ENCODE results near the gene OR1D2.
"Not testable (repeated sequence)": the region's sequence is repeated elsewhere in the genome, so short reads cannot be mapped to it uniquely, and the experiment has no call there.

OR1D2 gene, protein sequence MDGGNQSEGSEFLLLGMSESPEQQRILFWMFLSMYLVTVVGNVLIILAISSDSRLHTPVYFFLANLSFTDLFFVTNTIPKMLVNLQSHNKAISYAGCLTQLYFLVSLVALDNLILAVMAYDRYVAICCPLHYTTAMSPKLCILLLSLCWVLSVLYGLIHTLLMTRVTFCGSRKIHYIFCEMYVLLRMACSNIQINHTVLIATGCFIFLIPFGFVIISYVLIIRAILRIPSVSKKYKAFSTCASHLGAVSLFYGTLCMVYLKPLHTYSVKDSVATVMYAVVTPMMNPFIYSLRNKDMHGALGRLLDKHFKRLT

GRCh38 chr17:3104322-3104721 is at the start of gene OR1D2:
OR1D2 (minus strand) TSS chr17:3104422; CDS start chr17:3092996, 11,426 bp downstream.
- no peak for DNase-seq

GRCh38 chr17:3137494-3137893 is 33.3 kb upstream of the OR1D2 start:
- DNase-seq = not testable (repeated sequence)

- no peak for DNase-seq
Measured at GRCh38 chr17:3127451-3127850, 23.2 kb upstream of the OR1D2 start, which contains the start of gene OR1G1. OR1G1 (minus strand) TSS chr17:3127551; CDS start chr17:3127551, 0 bp downstream.

DNA sequence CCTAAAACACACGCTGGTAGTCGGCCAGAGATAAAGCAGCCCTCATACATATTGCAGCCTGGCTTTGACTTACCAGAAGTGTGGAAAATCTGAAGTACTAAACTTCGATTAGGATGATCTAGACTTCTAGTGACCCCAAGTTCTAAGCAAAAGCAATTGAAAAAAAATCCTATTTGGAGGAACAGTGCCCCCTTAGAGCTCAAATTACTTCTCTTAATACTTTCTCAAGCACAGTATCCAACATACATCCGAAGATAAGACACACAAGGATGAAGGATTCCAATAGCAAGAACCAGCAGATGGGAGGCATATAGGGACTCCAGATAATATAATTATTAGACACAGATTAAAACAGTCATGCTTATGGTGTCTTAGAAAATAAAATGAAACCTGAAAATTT is 30.4 kb downstream of the OR1D2 start:
- not testable (repeated sequence) for DNase-seq

GRCh38 chr17:3065192-3065591 is 39.0 kb downstream of the OR1D2 start:
- not testable (repeated sequence) for DNase-seq

DNA sequence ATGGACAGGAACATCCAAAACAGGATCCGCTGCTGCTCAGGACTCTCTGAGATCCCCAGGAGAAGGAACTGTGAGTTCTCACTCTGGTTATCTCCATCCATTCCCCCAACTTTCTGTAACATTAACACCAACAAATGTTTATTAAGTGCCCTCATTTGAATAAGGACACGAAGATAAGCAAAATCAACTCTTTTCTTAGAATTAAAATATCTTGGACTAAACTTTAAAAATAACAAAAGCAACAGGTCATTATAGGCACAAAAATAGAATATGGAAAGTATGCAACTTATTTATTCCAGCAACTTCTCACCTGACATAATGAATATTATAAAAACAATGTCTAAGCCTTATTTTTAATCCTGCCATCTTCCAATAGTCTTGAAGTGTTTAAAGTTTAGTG is 40.7 kb downstream of the OR1D2 start, which contains the start of gene OR1D5:
TSS of gene OR1D5 (minus strand) at position 101 of the 400 bp plus-strand sequence. CDS start at position 101, 0 bp downstream.
- not testable (repeated sequence) for DNase-seq

DNA sequence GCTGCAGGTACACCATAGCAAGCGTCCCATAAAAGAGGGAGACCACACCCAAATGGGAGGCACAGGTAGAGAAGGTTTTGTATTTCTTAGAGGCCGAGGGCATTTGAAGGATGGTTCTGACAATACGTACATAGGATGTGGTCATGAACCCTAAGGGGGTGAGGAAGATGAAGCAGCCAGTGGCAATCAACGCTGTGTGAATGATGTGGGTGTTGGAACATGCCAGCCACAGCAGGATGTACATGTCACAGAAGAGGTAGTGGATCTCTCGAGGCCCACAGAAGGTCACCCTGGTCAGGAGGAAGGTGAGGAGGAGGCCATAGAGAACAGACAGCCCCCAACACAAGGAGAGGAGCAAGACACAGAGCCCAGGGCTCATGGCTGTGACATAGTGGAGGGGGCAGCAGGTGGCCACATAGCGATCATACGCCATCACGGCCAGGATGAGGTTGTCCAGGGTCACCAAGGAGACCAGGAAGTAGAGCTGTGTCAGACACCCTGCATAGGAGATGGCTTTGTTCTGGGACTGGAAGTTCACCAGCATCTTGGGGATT is 41.3 kb downstream of the OR1D2 start:
- DNase-seq = not testable (repeated sequence)

DNA sequence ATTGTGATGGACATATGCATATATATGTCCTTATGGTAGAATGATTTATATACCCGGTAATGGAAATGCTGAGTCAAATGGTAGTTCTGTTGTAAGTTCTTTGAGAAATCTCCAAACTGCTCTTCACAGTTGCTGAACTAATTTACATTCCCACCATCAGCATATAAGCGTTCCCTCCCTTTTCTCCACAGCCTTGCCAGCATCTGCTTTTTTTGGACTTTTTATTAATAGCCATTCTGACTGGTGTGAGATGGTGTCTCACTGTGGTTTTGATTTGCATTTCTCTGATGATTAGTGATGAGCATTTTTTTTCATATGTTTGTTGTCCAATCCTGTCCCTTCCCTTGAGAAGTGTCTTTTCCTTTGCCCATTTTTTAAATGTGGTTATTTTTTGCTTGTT is 49.4 kb downstream of the OR1D2 start:
- DNase-seq = not testable (repeated sequence)

- no peak for DNase-seq
Measured at GRCh38 chr17:3049705-3050295, 54.4 kb downstream of the OR1D2 start.

DNA sequence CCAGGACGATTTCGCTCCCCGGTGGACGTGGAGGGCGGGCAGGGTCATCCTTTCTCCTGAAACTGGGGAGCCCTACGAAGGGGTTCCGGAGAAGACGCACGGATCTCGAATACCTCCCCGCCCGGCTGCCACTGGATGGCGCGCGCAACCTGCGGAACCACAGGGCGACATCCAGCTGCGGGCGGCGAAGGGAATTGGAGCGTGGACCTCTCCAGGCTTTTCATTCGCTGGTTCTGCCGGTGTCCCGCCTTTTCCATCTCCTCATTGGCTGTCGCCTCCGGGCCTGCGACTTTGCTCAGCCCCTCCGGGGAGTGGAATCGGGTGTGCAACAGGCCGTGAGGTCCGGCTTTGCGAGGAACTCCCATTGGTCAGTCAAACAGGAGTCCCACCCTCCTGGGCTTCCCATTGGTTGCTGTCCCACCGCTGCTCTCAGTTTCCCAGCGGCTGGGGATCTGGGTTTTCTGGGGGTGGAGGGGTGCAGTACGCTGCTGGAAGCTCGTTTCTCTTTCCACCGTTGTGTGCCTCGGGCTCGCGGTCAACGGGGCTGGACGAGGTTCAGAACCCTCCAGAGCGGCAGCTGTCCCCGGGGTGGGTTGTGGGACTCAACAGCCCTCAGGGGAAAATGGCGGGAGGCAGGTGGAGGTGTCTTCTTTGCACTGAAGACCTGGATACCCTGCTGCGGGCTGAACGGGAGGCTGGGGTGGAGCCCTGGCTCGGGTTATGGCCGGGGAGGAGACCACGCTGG is 55.3 kb downstream of the OR1D2 start:
- DNase-seq = peak; percentile 84

GRCh38 chr17:3046753-3047152 is 57.5 kb downstream of the OR1D2 start:
- no peak for DNase-seq

GRCh38 chr17:3043737-3044365 is 60.4 kb downstream of the OR1D2 start:
- DNase-seq = no peak

GRCh38 chr17:3040882-3041281 is 63.3 kb downstream of the OR1D2 start:
- DNase-seq = no peak

- DNase-seq = no peak
Measured at GRCh38 chr17:3039736-3040135, 64.5 kb downstream of the OR1D2 start.

GRCh38 chr17:3038941-3039340 is 65.3 kb downstream of the OR1D2 start:
- no peak for DNase-seq
